ENCODE measurements around the gene HOXD1.

GRCh38 chr2:176188774-176189680 is 559 bp downstream of the HOXD1 start:
- TF ChIP-seq POLR2A (IDR thresholded peaks at IDR 0.05; ENCODE audit: low read depth, low read length) (no peak), TAF1 (IDR thresholded peaks at IDR 0.05; ENCODE audit: borderline replicate concordance, low read depth, low read length) (no peak), POLR2AphosphoS5 (IDR thresholded peaks at IDR 0.05; ENCODE audit: low read depth, low read length) (no peak)

All from GM12892 (cell line).